ENCODE measurements around the gene LRP1B. TPM values are rescaled to one million over a fixed set of nuclear protein-coding genes. Genes with fewer than 3 reads are reported as not detected.

Gene LRP1B
- total RNA-seq, 2 donors from 2014 or later, result 0.91 to 1.2 TPM

GRCh38 chr2:141109633-141110032 is 1021.2 kb downstream of the LRP1B start:
- no peak overlapping the region for H3K27ac ChIP-seq
- no peaks in the 10 kb centered on the region for H3K27me3 ChIP-seq (replicated peaks; ENCODE audit: insufficient read depth)
- intact Hi-C loops (cut with DNase I), result no loop called here
- no peak overlapping the region for H3K4me3 ChIP-seq
- no peak for DNase-seq (ENCODE audit: low spot score)
- H3K36me3 ChIP-seq, result no peaks in the 10 kb centered on the region
- H3K9me3 ChIP-seq, result no peaks in the 10 kb centered on the region
- no peaks in the 10 kb centered on the region for H3K4me1 ChIP-seq (replicated peaks)
- TF ChIP-seq CTCF (IDR thresholded peaks at IDR 0.05), result no peak
- no peak for TF ChIP-seq POLR2A (IDR thresholded peaks at IDR 0.05)
- no peak for TF ChIP-seq POLR2AphosphoS5 (IDR thresholded peaks at IDR 0.05)

- Histone ChIP-seq H3K4me1 (replicated peaks) (no peaks in the 10 kb centered on the region), H3K27me3 (replicated peaks; ENCODE audit: insufficient read depth) (no peaks in the 10 kb centered on the region), H3K27ac (no peak overlapping the region), H3K9me3 (no peaks in the 10 kb centered on the region), H3K4me3 (no peak overlapping the region), H3K36me3 (no peaks in the 10 kb centered on the region)
- intact Hi-C loops (cut with DNase I), result no loop called here
- no peak for TF ChIP-seq CTCF (IDR thresholded peaks at IDR 0.05)
- no peak for TF ChIP-seq POLR2AphosphoS5 (IDR thresholded peaks at IDR 0.05)
- TF ChIP-seq POLR2A (IDR thresholded peaks at IDR 0.05), result no peak
- no peak for DNase-seq (ENCODE audit: low spot score)
Observed at GRCh38 chr2:141105763-141106162, 1025.1 kb downstream of the LRP1B start.

- intact Hi-C loops (cut with DNase I), result no loop called here
Observed at GRCh38 chr2:141103216-141103615, 1027.6 kb downstream of the LRP1B start.

GRCh38 chr2:141079231-141079630 is 1051.6 kb downstream of the LRP1B start:
- Histone ChIP-seq H3K27me3 (replicated peaks; ENCODE audit: insufficient read depth) (no peaks in the 10 kb centered on the region), H3K27ac (no peak overlapping the region), H3K9me3 (no peaks in the 10 kb centered on the region), H3K36me3 (no peaks in the 10 kb centered on the region), H3K4me1 (replicated peaks) (no peaks in the 10 kb centered on the region), H3K4me3 (no peak overlapping the region)
- 92% methylated on average over 1 of the region's 1 CpG for WGBS
- DNase-seq (ENCODE audit: low spot score), result no peak
- TF ChIP-seq CTCF (IDR thresholded peaks at IDR 0.05) (no peak), POLR2AphosphoS5 (IDR thresholded peaks at IDR 0.05) (no peak), POLR2A (IDR thresholded peaks at IDR 0.05) (no peak)
- intact Hi-C loops (cut with DNase I), result no loop called here

More at GRCh38 chr2:141103216-141103615, 1027.6 kb downstream of the LRP1B start:
- Histone ChIP-seq H3K9me3 (no peaks in the 10 kb centered on the region), H3K4me1 (replicated peaks) (no peaks in the 10 kb centered on the region), H3K27ac (no peak overlapping the region), H3K27me3 (replicated peaks; ENCODE audit: insufficient read depth) (no peaks in the 10 kb centered on the region), H3K4me3 (no peak overlapping the region), H3K36me3 (no peaks in the 10 kb centered on the region)
- DNase-seq (ENCODE audit: low spot score), result no peak
- WGBS, result 51% methylated on average over 1 of the region's 1 CpG
- TF ChIP-seq CTCF (IDR thresholded peaks at IDR 0.05) (no peak), POLR2A (IDR thresholded peaks at IDR 0.05) (no peak), POLR2AphosphoS5 (IDR thresholded peaks at IDR 0.05) (no peak)

GRCh38 chr2:141075753-141076152 is 1055.1 kb downstream of the LRP1B start:
- no peaks in the 10 kb centered on the region for H3K4me1 ChIP-seq (replicated peaks)
- no peak overlapping the region for H3K4me3 ChIP-seq
- H3K9me3 ChIP-seq, result no peaks in the 10 kb centered on the region
- intact Hi-C loops (cut with DNase I), result no loop called here
- DNase-seq (ENCODE audit: low spot score), result no peak
- no peak overlapping the region for H3K27ac ChIP-seq
- no peak for TF ChIP-seq POLR2AphosphoS5 (IDR thresholded peaks at IDR 0.05)
- TF ChIP-seq CTCF (IDR thresholded peaks at IDR 0.05), result no peak
- no peak for TF ChIP-seq POLR2A (IDR thresholded peaks at IDR 0.05)
- no peaks in the 10 kb centered on the region for H3K36me3 ChIP-seq
- no peaks in the 10 kb centered on the region for H3K27me3 ChIP-seq (replicated peaks; ENCODE audit: insufficient read depth)
